ENCODE data around the gene CUEDC1.

DNA sequence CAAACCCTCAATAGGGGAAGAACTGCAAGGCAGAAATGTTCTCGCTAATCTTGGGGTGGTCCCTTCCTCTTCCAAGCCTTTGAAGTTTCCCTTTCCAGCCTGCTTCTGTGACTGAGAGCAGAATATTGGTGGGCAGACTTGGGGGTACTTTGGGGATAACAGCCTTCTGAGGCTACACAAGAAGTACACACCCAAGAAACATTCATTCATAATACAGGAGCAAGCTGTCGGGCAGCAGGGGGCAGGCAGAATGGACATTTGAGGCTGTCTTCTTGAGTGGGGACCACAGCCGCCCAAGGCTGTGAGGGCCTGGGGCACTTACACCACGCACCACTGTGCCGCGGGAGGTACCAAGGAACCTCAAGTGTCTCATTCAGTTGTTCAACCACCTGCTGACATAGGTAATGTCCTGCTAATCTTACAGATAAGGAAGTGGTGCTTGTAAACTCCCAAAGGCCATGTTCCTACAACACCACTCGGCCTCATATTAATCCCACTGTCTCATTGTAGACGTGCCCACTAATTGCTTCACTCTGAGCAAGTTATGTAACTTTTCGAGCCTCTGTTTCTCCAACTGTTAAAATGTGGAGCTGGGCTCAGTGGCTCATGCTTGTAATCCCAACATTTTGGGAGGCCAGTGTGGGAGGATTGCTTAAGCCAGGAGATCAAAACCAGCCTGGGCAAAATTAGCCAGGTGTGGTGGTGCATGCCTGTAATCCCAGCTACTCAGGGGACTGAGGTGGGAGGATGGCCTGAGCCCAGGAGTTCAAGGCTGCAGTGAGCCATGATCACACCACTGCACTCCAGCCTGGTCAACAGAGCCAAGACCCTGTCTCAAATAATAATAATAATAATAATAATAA is 102.9 kb downstream of the CUEDC1 start:
- TF ChIP-seq, protein P1, sequence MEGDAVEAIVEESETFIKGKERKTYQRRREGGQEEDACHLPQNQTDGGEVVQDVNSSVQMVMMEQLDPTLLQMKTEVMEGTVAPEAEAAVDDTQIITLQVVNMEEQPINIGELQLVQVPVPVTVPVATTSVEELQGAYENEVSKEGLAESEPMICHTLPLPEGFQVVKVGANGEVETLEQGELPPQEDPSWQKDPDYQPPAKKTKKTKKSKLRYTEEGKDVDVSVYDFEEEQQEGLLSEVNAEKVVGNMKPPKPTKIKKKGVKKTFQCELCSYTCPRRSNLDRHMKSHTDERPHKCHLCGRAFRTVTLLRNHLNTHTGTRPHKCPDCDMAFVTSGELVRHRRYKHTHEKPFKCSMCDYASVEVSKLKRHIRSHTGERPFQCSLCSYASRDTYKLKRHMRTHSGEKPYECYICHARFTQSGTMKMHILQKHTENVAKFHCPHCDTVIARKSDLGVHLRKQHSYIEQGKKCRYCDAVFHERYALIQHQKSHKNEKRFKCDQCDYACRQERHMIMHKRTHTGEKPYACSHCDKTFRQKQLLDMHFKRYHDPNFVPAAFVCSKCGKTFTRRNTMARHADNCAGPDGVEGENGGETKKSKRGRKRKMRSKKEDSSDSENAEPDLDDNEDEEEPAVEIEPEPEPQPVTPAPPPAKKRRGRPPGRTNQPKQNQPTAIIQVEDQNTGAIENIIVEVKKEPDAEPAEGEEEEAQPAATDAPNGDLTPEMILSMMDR (conservative IDR thresholded peaks at IDR 0.05 in 1 of 2, IDR thresholded peaks at IDR 0.05 in 1 of 2; ENCODE audit: extremely low read depth in 1 of 2, insufficient read depth in 1 of 2, low read depth in 1 of 2, low read length in 2 of 2) = no peak
- no peak for TF ChIP-seq EZH2 (IDR thresholded peaks at IDR 0.05; ENCODE audit: borderline replicate concordance, low read length)
